Chondrocyte (in vitro differentiated cells): ENCODE results near the gene NAV2. TPM values are rescaled to one million over a fixed set of nuclear protein-coding genes. Genes with fewer than 3 reads are reported as not detected.

Source experiments
- DNase-seq: peaks from one replicate; pipeline ENCODE4 v3.0.0; 2021; ENCODE audit warnings: mixed read lengths, low spot score
- H3K27ac Mint-ChIP-seq: one replicate; pipeline ENCODE4 v1.8.0; 2021; ENCODE audit warnings: mild to moderate bottlenecking, moderate library complexity, mixed read lengths; ENCODE audit not compliant: unreplicated experiment
- H3K27me3 Mint-ChIP-seq: 2 replicates; pipeline ENCODE4 v1.8.0; 2021; ENCODE audit warnings: low read depth, mixed read lengths
- H3K36me3 Mint-ChIP-seq: 2 replicates; pipeline ENCODE4 v1.8.0; 2021; ENCODE audit warnings: low read depth, mixed read lengths
- H3K4me1 Mint-ChIP-seq: 2 replicates; pipeline ENCODE4 v1.8.0; 2021; ENCODE audit warnings: low read depth, mild to moderate bottlenecking, mixed read lengths
- H3K4me3 Mint-ChIP-seq: one replicate; pipeline ENCODE4 v1.8.0; 2021; ENCODE audit warnings: mild to moderate bottlenecking, moderate library complexity, mixed read lengths; ENCODE audit not compliant: unreplicated experiment
- H3K9me3 Mint-ChIP-seq: 2 replicates; pipeline ENCODE4 v1.8.0; 2021; ENCODE audit warnings: low read depth, mixed read lengths
- total RNA-seq: library from RNA; stranded (reverse); gene quantifications from 3 replicates; pipeline ENCODE4 v1.2.1, GENCODE V29; 2021
- TF ChIP-seq, protein P1 (sequence below): fragments of 200-600 bp; sonication (generic); IDR thresholded peaks from 2 replicates; pipeline ENCODE4 v1.5.0; 2021; ENCODE audit warnings: antibody characterized with exemption, mild to moderate bottlenecking, moderate library complexity

NAV2 gene
- total RNA-seq, 1 donor from 2014 or later: 87.0 TPM

DNA sequence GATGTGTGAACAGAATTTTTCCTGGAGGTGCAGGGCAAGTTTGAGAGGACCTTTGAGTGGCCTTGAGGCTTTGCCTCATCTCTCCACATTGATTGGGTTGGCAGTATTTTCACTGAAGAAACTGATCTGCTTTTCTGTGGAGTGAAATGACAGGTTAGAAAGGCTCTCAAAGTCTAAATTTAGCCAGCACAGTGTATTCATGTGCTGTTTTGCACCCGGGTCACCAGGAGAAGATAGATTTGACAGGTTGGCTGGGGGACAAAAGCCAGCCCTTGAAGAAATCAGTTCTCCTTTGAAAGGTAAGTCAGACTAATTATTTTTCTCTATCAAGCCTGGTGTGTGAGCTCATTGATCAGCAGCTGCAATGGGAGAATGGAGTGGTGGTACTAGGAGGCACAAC is 294.7 kb downstream of the NAV2 start:
- Mint-ChIP-seq H3K27me3 (no peaks in the 10 kb centered on the region), H3K4me3 (no peak overlapping the region), H3K4me1 (peaks cover 19% of the 10 kb centered on the region), H3K9me3 (no peaks in the 10 kb centered on the region), H3K27ac (no peak overlapping the region), H3K36me3 (peaks cover 3% of the 10 kb centered on the region)
- TF ChIP-seq, protein P1, sequence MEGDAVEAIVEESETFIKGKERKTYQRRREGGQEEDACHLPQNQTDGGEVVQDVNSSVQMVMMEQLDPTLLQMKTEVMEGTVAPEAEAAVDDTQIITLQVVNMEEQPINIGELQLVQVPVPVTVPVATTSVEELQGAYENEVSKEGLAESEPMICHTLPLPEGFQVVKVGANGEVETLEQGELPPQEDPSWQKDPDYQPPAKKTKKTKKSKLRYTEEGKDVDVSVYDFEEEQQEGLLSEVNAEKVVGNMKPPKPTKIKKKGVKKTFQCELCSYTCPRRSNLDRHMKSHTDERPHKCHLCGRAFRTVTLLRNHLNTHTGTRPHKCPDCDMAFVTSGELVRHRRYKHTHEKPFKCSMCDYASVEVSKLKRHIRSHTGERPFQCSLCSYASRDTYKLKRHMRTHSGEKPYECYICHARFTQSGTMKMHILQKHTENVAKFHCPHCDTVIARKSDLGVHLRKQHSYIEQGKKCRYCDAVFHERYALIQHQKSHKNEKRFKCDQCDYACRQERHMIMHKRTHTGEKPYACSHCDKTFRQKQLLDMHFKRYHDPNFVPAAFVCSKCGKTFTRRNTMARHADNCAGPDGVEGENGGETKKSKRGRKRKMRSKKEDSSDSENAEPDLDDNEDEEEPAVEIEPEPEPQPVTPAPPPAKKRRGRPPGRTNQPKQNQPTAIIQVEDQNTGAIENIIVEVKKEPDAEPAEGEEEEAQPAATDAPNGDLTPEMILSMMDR: no peak
- DNase-seq: no peak

DNA sequence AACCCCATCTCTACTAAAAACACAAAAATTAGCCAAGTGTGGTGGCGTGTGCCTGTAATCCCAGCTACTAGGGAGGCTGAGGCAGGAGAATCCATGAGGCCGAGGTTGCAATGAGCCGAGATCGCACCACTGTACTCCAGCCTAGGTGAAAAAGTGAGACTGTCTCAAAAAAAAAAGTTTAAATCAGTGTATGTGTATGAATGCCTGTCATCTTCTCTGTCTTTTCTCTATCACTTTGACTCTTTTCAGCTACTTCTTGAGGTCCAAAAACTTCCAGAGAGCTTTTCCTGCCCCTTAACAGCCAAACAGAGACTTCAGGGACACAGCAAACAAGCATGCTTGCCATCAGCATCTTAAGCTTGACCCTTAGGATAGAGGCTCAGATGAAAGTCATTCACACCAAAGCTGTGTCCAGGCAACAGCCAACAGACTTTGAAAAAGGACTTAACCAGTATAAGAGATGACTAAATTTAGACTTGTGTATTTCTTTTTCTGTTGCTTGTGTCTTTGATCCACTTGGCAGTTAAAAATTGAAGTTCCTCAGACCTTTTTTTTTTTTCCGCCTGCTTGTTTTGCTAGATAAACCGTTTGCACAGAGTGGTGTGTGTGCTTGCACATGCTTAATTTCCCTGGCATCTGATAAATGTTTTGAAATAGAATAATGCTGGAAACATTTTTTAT is 295.7 kb downstream of the NAV2 start:
- TF ChIP-seq, protein P1: no peak
- DNase-seq: no peak
- Mint-ChIP-seq H3K27me3 (no peaks in the 10 kb centered on the region), H3K9me3 (no peaks in the 10 kb centered on the region), H3K36me3 (peaks cover 3% of the 10 kb centered on the region), H3K4me1 (peaks cover 15% of the 10 kb centered on the region), H3K27ac (no peak overlapping the region), H3K4me3 (no peak overlapping the region)

DNA sequence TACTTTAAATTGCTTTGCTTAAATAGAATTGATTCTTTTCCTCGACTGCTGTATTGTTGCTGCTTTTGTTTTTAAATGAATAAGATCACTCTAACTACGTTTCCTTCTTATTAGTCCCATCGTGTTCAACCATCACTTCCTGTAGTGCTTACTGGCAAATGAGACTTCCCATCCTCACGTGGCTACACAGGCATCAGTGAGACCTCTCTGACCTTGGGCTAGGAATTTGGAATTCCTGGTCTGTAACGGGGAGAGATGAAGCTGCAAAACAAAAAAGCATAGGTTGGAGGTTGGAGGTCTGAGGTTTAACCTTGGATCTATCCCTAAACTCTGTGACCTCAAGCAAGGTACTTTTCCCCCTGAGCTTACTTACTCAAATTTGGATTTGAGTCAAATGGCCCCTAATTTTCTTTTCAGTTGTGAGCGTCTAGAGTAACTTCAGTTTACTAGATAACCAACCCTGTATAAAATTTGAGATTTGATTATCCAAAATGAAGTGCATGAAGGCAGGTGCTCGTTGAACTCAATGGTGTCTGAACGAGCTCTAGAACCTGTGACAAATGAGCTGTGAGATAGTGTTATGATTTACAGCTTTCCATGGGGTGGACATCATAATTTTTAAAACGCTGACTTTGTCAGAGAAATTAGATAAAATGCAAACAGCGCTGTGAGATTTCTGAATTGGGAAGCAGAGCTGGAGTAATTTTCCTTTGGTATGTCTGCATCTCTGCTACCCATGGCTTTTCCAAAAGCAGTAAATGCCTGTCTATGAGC is 296.4 kb downstream of the NAV2 start:
- Mint-ChIP-seq H3K4me3 (no peak overlapping the region), H3K36me3 (peaks cover 1% of the 10 kb centered on the region), H3K27ac (no peak overlapping the region), H3K4me1 (peaks cover 23% of the 10 kb centered on the region), H3K27me3 (no peaks in the 10 kb centered on the region), H3K9me3 (no peaks in the 10 kb centered on the region)
- DNase-seq: no peak
- TF ChIP-seq, protein P1: no peak

DNA sequence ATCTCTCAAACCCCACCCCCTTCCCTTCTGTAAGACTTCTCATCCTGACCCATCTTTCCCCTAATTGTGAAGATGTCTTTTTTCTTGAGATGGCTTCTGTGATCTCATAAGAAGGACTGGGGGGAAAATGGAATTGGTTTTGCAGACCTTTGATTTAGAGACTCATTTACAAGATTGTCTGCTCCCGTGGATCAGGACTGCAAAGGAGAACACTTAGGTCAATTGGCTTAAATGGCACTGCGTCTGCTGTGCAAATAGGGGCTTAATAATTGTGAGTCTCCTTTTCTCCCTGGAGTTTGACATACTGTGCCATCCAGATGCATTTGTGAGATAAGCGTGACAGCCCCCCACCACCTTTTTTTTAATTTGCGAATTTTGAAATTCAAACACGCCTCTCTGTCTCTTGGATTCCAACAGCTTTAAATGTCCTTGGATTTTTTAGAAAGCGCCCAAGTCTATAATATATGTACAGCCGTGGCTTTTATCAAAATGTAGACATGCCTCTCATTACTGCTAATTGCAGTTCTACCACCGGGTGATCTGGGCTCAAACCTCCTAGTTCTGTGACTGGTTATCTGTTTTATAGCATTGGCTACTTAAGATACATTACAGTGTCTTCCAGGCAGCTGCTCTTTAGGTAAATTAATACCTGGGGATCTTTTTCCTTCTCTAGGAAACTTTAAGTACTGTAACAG is 297.7 kb downstream of the NAV2 start:
- DNase-seq: no peak
- H3K4me1 Mint-ChIP-seq: peaks cover 25% of the 10 kb centered on the region
- peaks cover 1% of the 10 kb centered on the region for H3K36me3 Mint-ChIP-seq
- TF ChIP-seq, protein P1: no peak
- H3K9me3 Mint-ChIP-seq: no peaks in the 10 kb centered on the region
- no peaks in the 10 kb centered on the region for H3K27me3 Mint-ChIP-seq
- H3K27ac Mint-ChIP-seq: no peak overlapping the region
- no peak overlapping the region for H3K4me3 Mint-ChIP-seq

DNA sequence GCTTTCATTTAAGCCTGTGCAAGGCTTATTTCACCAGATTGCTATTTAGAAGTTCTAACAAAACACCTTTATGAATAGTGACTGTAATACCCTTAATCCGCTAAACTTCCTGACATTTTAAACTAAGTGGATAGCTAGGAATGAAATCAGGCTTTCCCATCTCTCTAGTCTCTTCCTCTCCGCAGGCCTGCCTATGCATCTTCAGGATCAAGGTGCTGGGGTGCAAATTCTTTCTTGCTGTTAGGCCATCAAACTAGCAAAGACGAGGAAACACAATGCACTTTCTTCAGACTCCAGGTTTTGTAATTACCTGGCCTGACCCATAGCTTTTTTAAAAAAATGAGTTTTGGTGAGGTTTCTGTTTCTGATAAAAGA is 298.2 kb downstream of the NAV2 start:
- H3K36me3 Mint-ChIP-seq: peaks cover 1% of the 10 kb centered on the region
- H3K9me3 Mint-ChIP-seq: no peaks in the 10 kb centered on the region
- no peak overlapping the region for H3K4me3 Mint-ChIP-seq
- no peak for DNase-seq
- H3K4me1 Mint-ChIP-seq: peaks cover 27% of the 10 kb centered on the region
- H3K27ac Mint-ChIP-seq: no peak overlapping the region
- TF ChIP-seq, protein P1: no peak
- H3K27me3 Mint-ChIP-seq: no peaks in the 10 kb centered on the region
